ENCODE results near the gene ADGRE1.
"Not testable (repeated sequence)": the region's sequence is repeated elsewhere in the genome, so short reads cannot be mapped to it uniquely, and the experiment has no call there.

ADGRE1 gene

GRCh38 chr19:6887316-6887715 is at the start of gene ADGRE1:
TSS of gene ADGRE1 (plus strand) at chr19:6887579. CDS start at chr19:6887609, 30 bp downstream.
- DNase-seq: peak; percentile 68 to 82

- no peak for DNase-seq
Measured at GRCh38 chr19:6838062-6838655, 49.2 kb upstream of the ADGRE1 start.

GRCh38 chr19:6842871-6843607 is 44.3 kb upstream of the ADGRE1 start:
- DNase-seq: no peak

- no peak for DNase-seq
Measured at GRCh38 chr19:6847828-6848200, 39.6 kb upstream of the ADGRE1 start.

- DNase-seq: no peak
Measured at GRCh38 chr19:6848986-6849385, 38.4 kb upstream of the ADGRE1 start.

- no peak for DNase-seq
Measured at GRCh38 chr19:6849876-6850275, 37.5 kb upstream of the ADGRE1 start.

- no peak for DNase-seq
Measured at GRCh38 chr19:6851359-6851758, 36.0 kb upstream of the ADGRE1 start.

GRCh38 chr19:6852001-6852400 is 35.4 kb upstream of the ADGRE1 start:
- DNase-seq: no peak

- DNase-seq: no peak
Measured at GRCh38 chr19:6853868-6854267, 33.5 kb upstream of the ADGRE1 start.

GRCh38 chr19:6854758-6855157 is 32.6 kb upstream of the ADGRE1 start:
- DNase-seq: no peak

- DNase-seq: no peak
Measured at GRCh38 chr19:6856749-6857372, 30.5 kb upstream of the ADGRE1 start.

GRCh38 chr19:6861683-6862286 is 25.6 kb upstream of the ADGRE1 start:
- no peak for DNase-seq

- peak; percentile 80 to 84 for DNase-seq
Measured at GRCh38 chr19:6862673-6863078, 24.7 kb upstream of the ADGRE1 start.

- no peak for DNase-seq
Measured at GRCh38 chr19:6864325-6864940, 22.9 kb upstream of the ADGRE1 start.

GRCh38 chr19:6865849-6866248 is 21.5 kb upstream of the ADGRE1 start:
- DNase-seq: no peak

- DNase-seq: no peak
Measured at GRCh38 chr19:6866741-6867151, 20.6 kb upstream of the ADGRE1 start.

GRCh38 chr19:6868351-6868750 is 19.0 kb upstream of the ADGRE1 start:
- DNase-seq: peak; percentile 75 to 85

- DNase-seq: not testable (repeated sequence)
Measured at GRCh38 chr19:6869151-6869882, 18.1 kb upstream of the ADGRE1 start.

- DNase-seq: no peak
Measured at GRCh38 chr19:6873708-6874431, 13.5 kb upstream of the ADGRE1 start.

GRCh38 chr19:6875218-6875617 is 12.2 kb upstream of the ADGRE1 start:
- no peak for DNase-seq

GRCh38 chr19:6876748-6877147 is 10.6 kb upstream of the ADGRE1 start:
- peak; percentile 80 to 81 for DNase-seq

GRCh38 chr19:6877766-6878165 is 9.6 kb upstream of the ADGRE1 start:
- no peak for DNase-seq
